NCI-H524 (cell line): ENCODE measurements around the gene ENHO.
"Not testable (repeated sequence)": the region's sequence is repeated elsewhere in the genome, so short reads cannot be mapped to it uniquely, and the experiment has no call there.

Experiments
- DNase-seq, 2 experiments: peaks; one replicate each; lab custom pipeline; 2025; lab: John Stamatoyannopoulos, UW

ENHO gene

GRCh38 chr9:34555500-34555899 lies 32.7 kb upstream of the ENHO start:
- no peak for DNase-seq

- peak; percentile 29 to 68 for DNase-seq
Observed at GRCh38 chr9:34555002-34555348, 32.2 kb upstream of the ENHO start.

- DNase-seq: peak; percentile 75 to 93
Observed at GRCh38 chr9:34554211-34555001, 31.6 kb upstream of the ENHO start.

GRCh38 chr9:34553511-34554021 lies 30.8 kb upstream of the ENHO start:
- no peak for DNase-seq

- no peak for DNase-seq
Observed at GRCh38 chr9:34552986-34553385, 30.2 kb upstream of the ENHO start.

- DNase-seq: no peak
Observed at GRCh38 chr9:34552606-34552981, 29.8 kb upstream of the ENHO start.

- no peak for DNase-seq
Observed at GRCh38 chr9:34551751-34552605, 29.2 kb upstream of the ENHO start.

GRCh38 chr9:34550681-34551270 lies 28.0 kb upstream of the ENHO start:
- no peak for DNase-seq

- DNase-seq: no peak
Observed at GRCh38 chr9:34550016-34550680, 27.4 kb upstream of the ENHO start.

- no peak for DNase-seq
Observed at GRCh38 chr9:34549407-34549732, 26.6 kb upstream of the ENHO start.

GRCh38 chr9:34547960-34548611 lies 25.3 kb upstream of the ENHO start:
- DNase-seq: peak; percentile 57 to 67

GRCh38 chr9:34546834-34547827 lies 24.3 kb upstream of the ENHO start:
- DNase-seq: peak; percentile 53 to 71

GRCh38 chr9:34546102-34546833 lies 23.5 kb upstream of the ENHO start:
- no peak for DNase-seq

- DNase-seq: no peak
Observed at GRCh38 chr9:34545497-34545896, 22.7 kb upstream of the ENHO start.

GRCh38 chr9:34544035-34544434 lies 21.2 kb upstream of the ENHO start:
- no peak for DNase-seq

GRCh38 chr9:34541540-34541939 lies 18.8 kb upstream of the ENHO start:
- DNase-seq: no peak

GRCh38 chr9:34540827-34541226 lies 18.0 kb upstream of the ENHO start:
- no peak for DNase-seq

- peak in 1 of 2 experiments; percentile 22 for DNase-seq
Observed at GRCh38 chr9:34536685-34537084, 13.9 kb upstream of the ENHO start.

GRCh38 chr9:34532041-34532440 lies 9.3 kb upstream of the ENHO start:
- DNase-seq: not testable (repeated sequence)

- DNase-seq: peak; percentile 92 to 97
Observed at GRCh38 chr9:34526026-34526425, 3.2 kb upstream of the ENHO start.
